Measurements from ENCODE around the gene AP2A2. TPM values are rescaled to one million over a fixed set of nuclear protein-coding genes. Genes with fewer than 3 reads are reported as not detected.

Gene AP2A2
- 55.5 TPM for total RNA-seq

DNA sequence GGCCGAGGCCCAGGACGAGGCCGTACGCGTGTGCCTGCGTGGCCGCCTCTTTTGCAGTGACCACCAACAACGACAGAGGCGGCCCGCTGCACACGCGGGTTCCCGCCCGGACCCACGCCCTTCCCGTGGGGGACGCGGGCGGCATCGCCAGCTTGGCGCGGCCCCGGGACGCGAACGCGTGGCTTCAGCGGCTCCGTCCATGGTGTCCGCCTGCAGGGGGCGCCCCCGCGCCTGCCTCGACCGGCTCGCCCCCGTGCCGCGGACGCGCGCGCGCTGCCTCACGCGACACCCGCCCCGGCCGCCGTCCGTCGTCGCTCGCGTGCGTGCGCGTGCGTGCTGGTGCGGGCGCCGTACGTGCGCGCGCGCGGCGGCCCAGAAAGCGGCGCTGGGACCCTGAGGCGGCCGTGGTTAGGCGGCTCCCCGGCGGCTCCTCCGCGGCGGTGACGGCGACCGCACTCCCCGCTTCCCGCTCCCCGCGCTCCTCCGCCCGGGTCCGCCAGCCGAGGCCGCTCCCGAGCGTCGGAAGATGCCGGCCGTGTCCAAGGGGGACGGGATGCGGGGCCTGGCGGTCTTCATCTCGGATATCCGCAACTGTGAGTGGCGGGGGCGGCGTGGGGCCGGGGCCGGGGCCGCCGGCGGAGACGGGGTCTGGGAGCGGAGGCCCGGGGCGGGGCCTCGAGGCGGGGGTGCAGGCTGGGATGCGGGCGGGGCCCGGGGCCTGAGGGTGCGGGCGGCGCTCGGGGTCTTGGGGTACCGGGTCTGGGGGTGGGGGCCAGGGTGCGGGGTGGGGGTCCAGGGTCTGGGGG lies at the start of gene AP2A2:
TSS of gene AP2A2 (plus strand) at position 375 of the 806 bp plus-strand sequence. CDS start at position 527, 152 bp downstream.

DNA sequence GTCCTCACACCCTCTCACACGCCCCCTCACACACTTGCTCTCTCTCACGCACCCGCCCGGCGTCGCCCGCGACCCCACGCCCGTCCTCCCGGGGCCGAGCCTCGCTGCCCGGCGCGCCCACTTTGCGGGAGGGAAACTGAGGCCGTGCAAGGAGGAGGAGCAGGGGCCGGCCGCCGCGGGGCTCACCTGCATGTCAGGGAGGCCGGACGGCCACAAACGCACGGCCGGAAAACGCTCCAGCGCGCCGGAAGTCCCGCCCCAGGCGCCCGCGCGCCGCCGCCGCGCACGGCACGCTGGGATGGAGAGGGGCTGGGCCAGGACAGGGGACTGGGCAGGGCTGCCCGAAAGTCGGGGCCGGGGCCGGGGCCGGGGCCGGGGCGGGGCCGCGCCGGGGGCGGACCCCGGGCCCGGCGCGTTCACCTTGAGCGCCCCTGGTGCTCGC lies 15.1 kb upstream of the AP2A2 start, which contains the start of gene CHID1:
TSS of gene CHID1 (minus strand) at position 222 of the 442 bp plus-strand sequence. CDS start 5,994 bp downstream, outside the sequence.

DNA sequence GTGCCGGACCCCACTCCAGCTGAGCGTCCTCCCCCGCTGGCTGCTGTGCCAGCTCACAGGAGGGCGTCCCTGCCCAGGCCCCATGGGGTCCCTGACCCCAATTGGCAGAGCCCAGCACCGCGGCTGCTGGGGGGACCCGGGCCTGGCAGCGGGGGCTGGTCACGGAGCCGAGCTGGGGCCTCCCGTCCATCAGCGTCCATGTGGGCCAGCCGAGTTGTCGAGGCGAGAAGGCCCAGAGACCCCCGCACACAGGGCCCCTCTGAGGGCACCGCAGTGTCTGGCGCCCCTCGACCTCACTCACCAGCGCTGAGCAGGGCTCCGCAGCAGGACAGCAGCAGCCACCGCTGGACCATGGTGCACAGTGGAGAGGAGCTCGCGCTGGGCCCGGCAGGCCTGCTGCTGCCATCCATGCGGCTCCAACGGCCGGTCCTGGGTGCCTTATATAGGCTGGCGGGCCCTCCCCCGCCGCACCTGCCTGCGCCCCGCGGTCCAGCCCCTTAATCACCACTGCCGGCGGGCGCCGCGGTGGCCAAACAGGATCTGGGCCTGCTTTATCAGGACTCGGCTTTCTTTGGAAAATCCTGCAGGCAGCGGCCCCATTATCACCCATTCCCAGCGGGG lies 110.7 kb downstream of the AP2A2 start, which contains the start of gene MUC6:
TSS of gene MUC6 (minus strand) at position 416 of the 621 bp plus-strand sequence. CDS start at position 353, 63 bp downstream.

Other genes starting within 250 kb of the AP2A2 start
- gene DEAF1, start 230.6 kb upstream of the AP2A2 start, total RNA-seq, result 31.4 TPM
- gene TMEM80, start 230.1 kb upstream of the AP2A2 start, total RNA-seq, result 18.5 TPM
- gene EPS8L2, start 219.6 kb upstream of the AP2A2 start, total RNA-seq, result 14.1 TPM
- gene TALDO1, start 178.4 kb upstream of the AP2A2 start, total RNA-seq, result 91.0 TPM
- 42.8 TPM for gene GATD1, start 148.4 kb upstream of the AP2A2 start, total RNA-seq
- 6.4 TPM for gene CEND1, start 135.8 kb upstream of the AP2A2 start, total RNA-seq
- 27.7 TPM for gene SLC25A22, start 127.6 kb upstream of the AP2A2 start, total RNA-seq
- 17.8 TPM for gene PIDD1, start 120.6 kb upstream of the AP2A2 start, total RNA-seq
- gene RPLP2, start 115.9 kb upstream of the AP2A2 start, total RNA-seq, result 169 TPM
- gene PNPLA2, start 107.0 kb upstream of the AP2A2 start, total RNA-seq, result 28.0 TPM
- gene CRACR2B, start 98.0 kb upstream of the AP2A2 start, total RNA-seq, result 9.5 TPM
- gene CD151, start 92.9 kb upstream of the AP2A2 start, total RNA-seq, result 149 TPM
- gene POLR2L, start 83.3 kb upstream of the AP2A2 start, total RNA-seq, result 23.9 TPM
- gene TSPAN4, start 83.0 kb upstream of the AP2A2 start, total RNA-seq, result 62.2 TPM
- 86.6 TPM for gene CHID1, start 15.1 kb upstream of the AP2A2 start, total RNA-seq
- gene MUC6, start 110.8 kb downstream of the AP2A2 start, total RNA-seq, result not detected
- gene MUC2, start 149.0 kb downstream of the AP2A2 start, total RNA-seq, result not detected
- gene MUC5AC, start 232.1 kb downstream of the AP2A2 start, total RNA-seq, result 0.16 TPM

Measured in camera-type eye (tissue), 1 donor.